ENCODE measurements around the gene RNF25. TPM values are rescaled to one million over a fixed set of nuclear protein-coding genes. Genes with fewer than 3 reads are reported as not detected.

RNF25 gene
- total RNA-seq, 1 donor from 2014 or later = 35.7 TPM

DNA sequence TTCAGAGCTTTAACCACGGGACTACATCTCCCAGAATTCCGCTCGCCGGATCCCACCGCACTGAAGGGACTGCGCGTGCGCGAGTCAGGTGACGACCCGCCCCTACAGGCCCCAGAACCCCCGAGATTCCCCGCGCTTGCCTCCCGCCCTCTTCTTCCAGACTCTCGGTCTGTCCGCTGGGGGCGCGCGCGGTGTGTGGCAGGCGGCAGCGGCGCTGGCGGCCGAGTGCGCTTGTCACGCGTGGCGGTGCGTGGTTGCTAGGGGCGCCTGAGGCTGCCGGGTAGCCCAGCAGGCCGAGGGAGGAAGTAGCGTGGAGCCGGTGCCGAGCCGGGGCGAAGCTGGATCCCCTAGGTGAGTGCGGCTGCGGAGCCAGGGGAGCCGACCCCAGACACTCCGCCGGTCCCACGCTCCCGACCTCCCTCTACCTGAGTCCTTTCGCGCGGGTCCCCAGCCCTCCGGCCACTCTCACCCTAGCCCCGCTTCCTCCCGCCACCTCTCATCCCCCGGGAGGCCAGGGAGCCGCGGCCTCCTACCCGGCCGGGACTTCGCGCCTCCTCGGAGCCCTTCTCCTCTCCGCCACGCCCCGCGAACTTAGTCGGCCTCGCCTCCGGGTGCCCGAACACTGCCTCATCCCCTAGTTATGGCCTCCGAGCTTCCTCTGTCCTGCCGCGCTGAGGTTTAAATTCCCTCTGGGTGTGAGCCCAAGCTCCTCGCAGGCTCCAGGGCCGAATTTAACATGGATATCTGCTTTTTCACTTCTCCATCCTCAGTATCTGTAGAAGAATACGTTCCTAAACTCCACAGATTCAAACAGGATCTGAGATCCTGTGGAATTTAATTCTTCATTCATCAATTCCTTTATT is 39.1 kb upstream of the RNF25 start, which contains the start of gene TTLL4:
Gene TTLL4, plus strand, starts transcription at position 149 of the 863 bp plus-strand sequence. CDS start 26,842 bp downstream, outside the sequence.
- TF ChIP-seq, protein P1, sequence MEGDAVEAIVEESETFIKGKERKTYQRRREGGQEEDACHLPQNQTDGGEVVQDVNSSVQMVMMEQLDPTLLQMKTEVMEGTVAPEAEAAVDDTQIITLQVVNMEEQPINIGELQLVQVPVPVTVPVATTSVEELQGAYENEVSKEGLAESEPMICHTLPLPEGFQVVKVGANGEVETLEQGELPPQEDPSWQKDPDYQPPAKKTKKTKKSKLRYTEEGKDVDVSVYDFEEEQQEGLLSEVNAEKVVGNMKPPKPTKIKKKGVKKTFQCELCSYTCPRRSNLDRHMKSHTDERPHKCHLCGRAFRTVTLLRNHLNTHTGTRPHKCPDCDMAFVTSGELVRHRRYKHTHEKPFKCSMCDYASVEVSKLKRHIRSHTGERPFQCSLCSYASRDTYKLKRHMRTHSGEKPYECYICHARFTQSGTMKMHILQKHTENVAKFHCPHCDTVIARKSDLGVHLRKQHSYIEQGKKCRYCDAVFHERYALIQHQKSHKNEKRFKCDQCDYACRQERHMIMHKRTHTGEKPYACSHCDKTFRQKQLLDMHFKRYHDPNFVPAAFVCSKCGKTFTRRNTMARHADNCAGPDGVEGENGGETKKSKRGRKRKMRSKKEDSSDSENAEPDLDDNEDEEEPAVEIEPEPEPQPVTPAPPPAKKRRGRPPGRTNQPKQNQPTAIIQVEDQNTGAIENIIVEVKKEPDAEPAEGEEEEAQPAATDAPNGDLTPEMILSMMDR (IDR thresholded peaks at IDR 0.05) = peak; percentile 93
- H3K27ac Mint-ChIP-seq (ENCODE audit: unreplicated experiment) = peak within 1 kb of the TSS; percentile 95
- no peaks in the 10 kb centered on the region for H3K9me3 Mint-ChIP-seq (ENCODE audit: unreplicated experiment)
- peak within 1 kb of the TSS; percentile 97 for H3K4me3 Mint-ChIP-seq (ENCODE audit: unreplicated experiment)
- DNase-seq (ENCODE audit: extremely low spot score, unreplicated experiment) = peak; percentile 100
- H3K27me3 Mint-ChIP-seq (ENCODE audit: unreplicated experiment) = no peaks in the 10 kb centered on the region
- peaks cover 9% of the 10 kb centered on the region for H3K4me1 Mint-ChIP-seq (ENCODE audit: unreplicated experiment)
- H3K36me3 Mint-ChIP-seq (ENCODE audit: unreplicated experiment) = peaks cover 2% of the 10 kb centered on the region

DNA sequence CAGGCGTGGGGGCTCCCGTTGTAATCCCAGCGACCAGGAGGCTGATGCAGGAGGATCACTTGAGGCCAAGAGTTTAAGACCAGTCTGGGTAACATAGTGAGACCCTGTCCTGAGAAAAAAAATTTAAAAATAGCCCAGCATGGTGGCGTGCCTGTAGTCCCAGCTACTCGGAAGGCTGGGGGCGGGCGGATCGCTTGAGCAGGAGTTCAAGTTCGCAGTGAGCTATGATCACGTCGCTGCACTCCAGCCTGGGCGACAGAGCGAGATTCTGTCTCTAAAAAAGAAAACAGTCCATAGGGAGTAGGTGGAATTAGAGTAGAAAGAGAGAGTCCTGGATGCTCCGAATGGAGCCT is 38.5 kb upstream of the RNF25 start:
- peaks cover 9% of the 10 kb centered on the region for H3K4me1 Mint-ChIP-seq (ENCODE audit: unreplicated experiment)
- DNase-seq (ENCODE audit: extremely low spot score, unreplicated experiment) = no peak
- H3K27me3 Mint-ChIP-seq (ENCODE audit: unreplicated experiment) = no peaks in the 10 kb centered on the region
- peak overlapping the region; percentile 97 for H3K4me3 Mint-ChIP-seq (ENCODE audit: unreplicated experiment)
- no peaks in the 10 kb centered on the region for H3K36me3 Mint-ChIP-seq (ENCODE audit: unreplicated experiment)
- TF ChIP-seq, protein P1 (IDR thresholded peaks at IDR 0.05) = no peak
- H3K9me3 Mint-ChIP-seq (ENCODE audit: unreplicated experiment) = no peaks in the 10 kb centered on the region
- peak overlapping the region; percentile 10 for H3K27ac Mint-ChIP-seq (ENCODE audit: unreplicated experiment)

DNA sequence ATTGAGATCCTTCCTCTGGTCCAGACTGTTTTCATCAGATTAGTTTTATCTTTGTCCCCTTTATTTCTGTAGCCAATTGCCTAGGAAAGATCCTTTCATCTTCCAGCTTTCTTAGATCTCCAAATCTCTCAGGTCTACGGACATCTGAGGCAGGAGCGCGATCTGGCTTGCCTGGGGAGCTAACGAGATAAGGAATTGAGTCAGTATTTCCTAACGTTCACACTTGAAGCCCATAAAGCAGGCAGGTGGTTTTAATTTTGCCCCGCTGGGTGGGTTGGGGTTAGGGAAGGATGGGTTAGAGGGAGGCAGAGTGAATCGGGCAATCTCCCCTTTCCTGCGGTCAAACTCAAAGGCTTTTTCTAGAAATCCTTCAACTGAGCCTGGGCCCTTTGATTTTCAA is 38.1 kb upstream of the RNF25 start:
- Mint-ChIP-seq H3K27me3 (ENCODE audit: unreplicated experiment) (no peaks in the 10 kb centered on the region), H3K4me3 (ENCODE audit: unreplicated experiment) (no peak overlapping the region), H3K36me3 (ENCODE audit: unreplicated experiment) (no peaks in the 10 kb centered on the region), H3K4me1 (ENCODE audit: unreplicated experiment) (peaks cover 9% of the 10 kb centered on the region), H3K9me3 (ENCODE audit: unreplicated experiment) (no peaks in the 10 kb centered on the region), H3K27ac (ENCODE audit: unreplicated experiment) (no peak overlapping the region)
- TF ChIP-seq, protein P1 (IDR thresholded peaks at IDR 0.05) = no peak
- no peak for DNase-seq (ENCODE audit: extremely low spot score, unreplicated experiment)

DNA sequence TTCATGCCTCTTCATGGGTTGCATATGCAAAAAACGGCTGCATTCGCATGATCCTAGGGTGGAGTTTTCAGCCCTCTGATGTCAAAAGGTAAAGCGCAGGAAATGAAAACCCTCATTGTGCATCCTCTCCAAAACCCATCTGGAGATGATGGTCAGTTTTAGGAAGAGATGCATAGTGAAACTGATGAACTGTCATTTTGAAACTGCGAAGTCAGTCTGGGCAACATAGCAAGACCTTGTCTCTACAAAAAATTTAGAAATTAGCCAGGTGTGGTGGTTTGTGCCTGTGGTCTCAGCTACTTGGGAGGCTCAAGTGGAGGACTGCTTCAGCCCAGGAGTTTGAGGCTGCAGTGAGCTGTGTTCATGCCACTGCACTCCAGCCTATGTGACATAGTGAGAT is 36.3 kb upstream of the RNF25 start:
- no peak for DNase-seq (ENCODE audit: extremely low spot score, unreplicated experiment)
- no peaks in the 10 kb centered on the region for H3K9me3 Mint-ChIP-seq (ENCODE audit: unreplicated experiment)
- peaks cover 4% of the 10 kb centered on the region for H3K36me3 Mint-ChIP-seq (ENCODE audit: unreplicated experiment)
- no peak overlapping the region for H3K4me3 Mint-ChIP-seq (ENCODE audit: unreplicated experiment)
- H3K4me1 Mint-ChIP-seq (ENCODE audit: unreplicated experiment) = peaks cover 9% of the 10 kb centered on the region
- H3K27ac Mint-ChIP-seq (ENCODE audit: unreplicated experiment) = no peak overlapping the region
- TF ChIP-seq, protein P1 (IDR thresholded peaks at IDR 0.05) = no peak
- H3K27me3 Mint-ChIP-seq (ENCODE audit: unreplicated experiment) = no peaks in the 10 kb centered on the region

DNA sequence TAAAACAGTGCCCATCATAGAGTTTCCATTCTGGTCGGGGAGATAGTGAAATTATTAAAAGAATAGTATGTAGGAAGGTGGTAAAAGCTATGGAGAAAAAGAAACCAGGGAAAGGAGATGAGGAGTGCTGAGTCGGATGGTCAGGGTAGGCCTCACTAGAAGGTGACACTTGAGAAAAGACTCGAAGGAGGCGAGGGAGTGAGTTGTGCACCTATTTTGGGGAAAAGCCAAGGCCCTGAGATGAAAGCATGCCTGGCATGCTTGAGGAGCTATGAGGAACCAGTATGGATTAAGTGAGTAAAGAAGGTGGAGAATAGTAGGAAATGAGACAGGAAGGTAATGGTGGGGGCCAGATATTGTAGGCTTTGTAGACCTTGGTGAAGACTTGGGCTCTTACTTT is 31.5 kb upstream of the RNF25 start:
- Mint-ChIP-seq H3K27ac (ENCODE audit: unreplicated experiment) (no peak overlapping the region), H3K9me3 (ENCODE audit: unreplicated experiment) (no peaks in the 10 kb centered on the region), H3K4me1 (ENCODE audit: unreplicated experiment) (no peaks in the 10 kb centered on the region), H3K36me3 (ENCODE audit: unreplicated experiment) (peaks cover 18% of the 10 kb centered on the region), H3K4me3 (ENCODE audit: unreplicated experiment) (no peak overlapping the region), H3K27me3 (ENCODE audit: unreplicated experiment) (no peaks in the 10 kb centered on the region)
- no peak for DNase-seq (ENCODE audit: extremely low spot score, unreplicated experiment)
- TF ChIP-seq, protein P1 (IDR thresholded peaks at IDR 0.05) = no peak

All from osteocyte (in vitro differentiated cells).